GM15510 (cell line): ENCODE measurements around the gene PGC.

Source experiments
- POLR2A ChIP-seq: IDR thresholded peaks from 3 replicates; pipeline ENCODE4 v1.6.1; 2011; ENCODE audit warnings: borderline replicate concordance; ENCODE audit not compliant: insufficient read length; ENCODE audit errors: extremely low read depth

Gene PGC

GRCh38 chr6:41706876-41707564 lies 40.2 kb downstream of the PGC start:
- TF ChIP-seq POLR2A = peak; percentile 29

- peak; percentile 42 for TF ChIP-seq POLR2A
Measured at GRCh38 chr6:41705996-41706835, 41.0 kb downstream of the PGC start.

- no peak for TF ChIP-seq POLR2A
Measured at GRCh38 chr6:41705311-41705995, 41.7 kb downstream of the PGC start.

GRCh38 chr6:41704656-41705310 lies 42.4 kb downstream of the PGC start:
- peak; percentile 37 for TF ChIP-seq POLR2A

- no peak for TF ChIP-seq POLR2A
Measured at GRCh38 chr6:41704028-41704427, 43.2 kb downstream of the PGC start.

GRCh38 chr6:41702771-41703494 lies 44.3 kb downstream of the PGC start:
- no peak for TF ChIP-seq POLR2A

DNA sequence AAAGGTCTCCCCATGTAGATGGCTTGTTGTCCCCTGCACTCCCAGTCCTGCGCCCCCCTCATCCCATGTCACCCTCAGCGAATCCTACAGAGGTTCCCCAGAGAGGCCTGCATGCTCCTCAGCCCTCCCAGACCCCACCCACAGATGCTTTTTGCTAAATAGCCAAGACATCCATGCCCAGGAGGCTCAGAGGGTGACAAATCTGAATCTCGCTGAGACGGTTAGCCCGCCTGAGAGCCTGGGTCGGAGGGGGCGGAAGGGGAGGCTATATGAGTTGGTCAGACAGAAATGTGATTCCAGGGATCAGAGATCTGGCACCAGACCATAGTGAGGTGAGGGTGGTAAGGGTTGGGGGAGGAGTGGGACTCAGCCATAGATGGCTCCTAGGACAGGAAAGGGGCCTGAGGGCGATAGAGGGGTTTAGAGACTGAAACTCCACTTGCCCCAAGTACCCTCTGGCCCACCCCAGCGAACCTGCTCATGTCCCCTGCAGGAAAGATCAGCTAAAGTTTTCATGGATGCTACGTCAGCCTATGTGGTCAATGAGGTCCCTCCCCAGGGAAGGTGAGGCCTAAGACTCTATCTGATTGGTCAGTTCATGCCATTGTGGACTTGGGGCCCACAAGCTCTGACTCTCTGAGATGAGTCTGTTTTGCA lies 45.0 kb downstream of the PGC start:
- no peak for TF ChIP-seq POLR2A

- TF ChIP-seq POLR2A = no peak
Measured at GRCh38 chr6:41700463-41701347, 46.5 kb downstream of the PGC start.

- TF ChIP-seq POLR2A = no peak
Measured at GRCh38 chr6:41699063-41699462, 48.1 kb downstream of the PGC start.

DNA sequence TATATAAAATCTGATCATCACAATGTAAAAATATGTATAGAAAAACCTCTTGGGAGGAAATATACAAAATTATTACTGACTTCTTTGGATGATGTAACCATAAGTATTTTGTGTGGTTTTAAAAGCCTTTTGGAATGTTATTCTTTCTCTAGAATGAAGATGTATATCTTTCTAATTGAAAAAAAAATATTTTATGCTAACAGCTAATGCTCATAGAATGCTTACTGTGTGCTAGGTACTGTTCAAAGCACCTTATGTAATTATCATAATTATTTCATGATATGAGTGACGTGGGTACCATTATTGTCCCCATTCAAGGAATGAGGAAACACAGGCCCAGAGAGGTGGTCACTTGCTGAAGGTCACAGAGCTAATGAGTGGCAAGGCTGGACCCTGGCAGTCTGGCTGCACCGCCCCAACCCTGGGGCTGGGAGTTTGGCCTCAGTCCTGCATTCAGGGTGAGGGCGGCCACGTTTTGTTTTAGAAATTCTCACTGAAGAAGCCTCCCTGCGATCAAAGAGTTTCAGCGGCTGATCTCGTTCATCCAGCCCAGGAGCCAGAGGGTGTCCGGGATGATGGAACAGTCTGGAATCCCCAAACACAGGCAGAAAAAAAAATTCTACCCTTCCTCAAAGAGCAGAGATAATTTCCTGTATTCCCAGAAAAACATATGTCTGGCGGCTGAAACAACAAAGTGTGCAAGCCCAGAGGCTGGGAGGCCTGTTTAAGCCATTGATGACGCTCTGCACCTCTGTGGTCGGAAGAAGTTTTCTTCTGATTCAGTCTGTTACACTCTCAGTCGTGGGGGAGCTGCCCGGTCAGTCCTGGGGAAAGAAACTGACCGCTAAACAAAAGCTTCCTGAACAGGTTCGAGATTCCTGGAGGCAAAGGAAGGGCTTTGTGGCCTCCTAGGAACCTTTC lies 49.1 kb downstream of the PGC start:
- TF ChIP-seq POLR2A = no peak

- no peak for TF ChIP-seq POLR2A
Measured at GRCh38 chr6:41696788-41697187, 50.4 kb downstream of the PGC start.

DNA sequence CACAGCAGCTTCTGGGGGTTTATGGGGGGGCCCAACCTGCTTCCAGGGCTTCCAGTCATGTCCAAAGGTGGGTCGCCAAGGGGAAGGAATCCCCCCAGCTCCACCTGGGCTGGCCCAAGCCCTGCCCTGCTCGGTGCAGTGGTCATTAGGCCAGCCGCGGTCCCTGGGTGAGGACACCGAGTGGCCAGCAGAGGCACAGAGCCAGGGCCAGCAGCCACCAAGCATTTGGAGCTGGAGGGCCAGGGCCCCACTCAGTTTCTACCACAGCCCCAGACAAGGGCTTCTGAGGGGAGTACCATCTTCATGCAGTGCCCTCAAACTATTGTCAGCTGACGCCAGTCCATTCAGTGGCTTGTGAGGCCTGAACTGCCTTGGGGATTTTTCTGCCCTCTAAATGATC lies 51.4 kb downstream of the PGC start:
- no peak for TF ChIP-seq POLR2A
